ENCODE results near the gene LTB4R2. TPM values are rescaled to one million over a fixed set of nuclear protein-coding genes. Genes with fewer than 3 reads are reported as not detected.

Gene LTB4R2
- total RNA-seq, 1 donor from 2014 or later, result 9.3 TPM

- H3K9ac ChIP-seq (ENCODE audit: low read length), result no peak within 1 kb of the TSS
- no peak within 1 kb of the TSS for H2AFZ ChIP-seq (ENCODE audit: low read depth, low read length)
- H3K4me3 ChIP-seq (ENCODE audit: insufficient read depth, low read depth, low read length), result no peak within 1 kb of the TSS
- H3K4me1 ChIP-seq (ENCODE audit: insufficient read depth, low read length), result peaks cover 3% of the 10 kb centered on the region
- Mint-ChIP-seq H3K4me3 (ENCODE audit: unreplicated experiment) (no peak within 1 kb of the TSS), H3K27ac (ENCODE audit: unreplicated experiment) (no peak within 1 kb of the TSS), H3K36me3 (ENCODE audit: low read depth, unreplicated experiment) (peaks cover 29% of the 10 kb centered on the region), H3K9me3 (ENCODE audit: unreplicated experiment) (no peaks in the 10 kb centered on the region), H3K4me1 (ENCODE audit: low read depth, unreplicated experiment) (no peaks in the 10 kb centered on the region), H3K27me3 (ENCODE audit: low read depth, unreplicated experiment) (peaks cover 4% of the 10 kb centered on the region)
- DNase-seq (ENCODE audit: low read depth) (no peak), FAIRE-seq (no peak)
- TF ChIP-seq CTCF (IDR thresholded peaks at IDR 0.05; ENCODE audit: insufficient read depth, low read depth, low read length) (no peak), EZH2 (IDR thresholded peaks at IDR 0.05; ENCODE audit: insufficient read depth, low read length) (no peak)
- H3K27ac ChIP-seq (ENCODE audit: low read depth, low read length), result no peak within 1 kb of the TSS
- H3K27me3 ChIP-seq (ENCODE audit: insufficient read depth, low read length), result no peaks in the 10 kb centered on the region
- H3K79me2 ChIP-seq (ENCODE audit: insufficient read depth, low read length), result no peaks in the 10 kb centered on the region
- H3K36me3 ChIP-seq (ENCODE audit: insufficient read depth, low read length), result peaks cover 3% of the 10 kb centered on the region
- no peaks in the 10 kb centered on the region for H3K9me3 ChIP-seq (ENCODE audit: insufficient read depth, low read depth, low read length)
- no peaks in the 10 kb centered on the region for H4K20me1 ChIP-seq (ENCODE audit: insufficient read depth, low read length)
- H3K4me2 ChIP-seq (ENCODE audit: low read length), result no peak within 1 kb of the TSS
Measured at GRCh38 chr14:24262821-24263733, 46.9 kb upstream of the LTB4R2 start, which contains the start of gene TGM1. Gene TGM1, minus strand, starts transcription at chr14:24263177. Its CDS starts 825 bp downstream, at chr14:24262352.

- Histone ChIP-seq H2AFZ (ENCODE audit: low read depth, low read length) (no peak overlapping the region), H3K27ac (ENCODE audit: low read depth, low read length) (no peak overlapping the region), H3K36me3 (ENCODE audit: insufficient read depth, low read length) (peaks cover 3% of the 10 kb centered on the region), H4K20me1 (ENCODE audit: insufficient read depth, low read length) (no peaks in the 10 kb centered on the region), H3K9ac (ENCODE audit: low read length) (no peak overlapping the region), H3K4me2 (ENCODE audit: low read length) (no peak overlapping the region), H3K27me3 (ENCODE audit: insufficient read depth, low read length) (no peaks in the 10 kb centered on the region), H3K79me2 (ENCODE audit: insufficient read depth, low read length) (no peaks in the 10 kb centered on the region), H3K4me3 (ENCODE audit: insufficient read depth, low read depth, low read length) (no peak overlapping the region), H3K9me3 (ENCODE audit: insufficient read depth, low read depth, low read length) (no peaks in the 10 kb centered on the region), H3K4me1 (ENCODE audit: insufficient read depth, low read length) (peaks cover 3% of the 10 kb centered on the region)
- no peak for TF ChIP-seq EZH2 (IDR thresholded peaks at IDR 0.05; ENCODE audit: insufficient read depth, low read length)
- no peak for TF ChIP-seq CTCF (IDR thresholded peaks at IDR 0.05; ENCODE audit: insufficient read depth, low read depth, low read length)
- Mint-ChIP-seq H3K27me3 (ENCODE audit: low read depth, unreplicated experiment) (peaks cover 4% of the 10 kb centered on the region), H3K9me3 (ENCODE audit: unreplicated experiment) (no peaks in the 10 kb centered on the region), H3K36me3 (ENCODE audit: low read depth, unreplicated experiment) (peaks cover 31% of the 10 kb centered on the region), H3K27ac (ENCODE audit: unreplicated experiment) (no peak overlapping the region), H3K4me3 (ENCODE audit: unreplicated experiment) (no peak overlapping the region), H3K4me1 (ENCODE audit: low read depth, unreplicated experiment) (no peaks in the 10 kb centered on the region)
- DNase-seq (ENCODE audit: low read depth), result no peak
- FAIRE-seq, result no peak
Measured at GRCh38 chr14:24263848-24264247, 46.1 kb upstream of the LTB4R2 start.

GRCh38 chr14:24264298-24264697, 45.6 kb upstream of the LTB4R2 start:
- Mint-ChIP-seq H3K27ac (ENCODE audit: unreplicated experiment) (no peak overlapping the region), H3K4me3 (ENCODE audit: unreplicated experiment) (no peak overlapping the region), H3K4me1 (ENCODE audit: low read depth, unreplicated experiment) (no peaks in the 10 kb centered on the region), H3K27me3 (ENCODE audit: low read depth, unreplicated experiment) (peaks cover 4% of the 10 kb centered on the region), H3K36me3 (ENCODE audit: low read depth, unreplicated experiment) (peaks cover 33% of the 10 kb centered on the region), H3K9me3 (ENCODE audit: unreplicated experiment) (no peaks in the 10 kb centered on the region)
- TF ChIP-seq EZH2 (IDR thresholded peaks at IDR 0.05; ENCODE audit: insufficient read depth, low read length), result no peak
- TF ChIP-seq CTCF (IDR thresholded peaks at IDR 0.05; ENCODE audit: insufficient read depth, low read depth, low read length), result no peak
- H4K20me1 ChIP-seq (ENCODE audit: insufficient read depth, low read length), result no peaks in the 10 kb centered on the region
- no peaks in the 10 kb centered on the region for H3K79me2 ChIP-seq (ENCODE audit: insufficient read depth, low read length)
- H2AFZ ChIP-seq (ENCODE audit: low read depth, low read length), result no peak overlapping the region
- peaks cover 3% of the 10 kb centered on the region for H3K4me1 ChIP-seq (ENCODE audit: insufficient read depth, low read length)
- H3K27me3 ChIP-seq (ENCODE audit: insufficient read depth, low read length), result no peaks in the 10 kb centered on the region
- FAIRE-seq, result no peak
- no peak overlapping the region for H3K4me2 ChIP-seq (ENCODE audit: low read length)
- peaks cover 7% of the 10 kb centered on the region for H3K36me3 ChIP-seq (ENCODE audit: insufficient read depth, low read length)
- H3K27ac ChIP-seq (ENCODE audit: low read depth, low read length), result no peak overlapping the region
- DNase-seq (ENCODE audit: low read depth), result peak; percentile 27
- no peak overlapping the region for H3K4me3 ChIP-seq (ENCODE audit: insufficient read depth, low read depth, low read length)
- no peaks in the 10 kb centered on the region for H3K9me3 ChIP-seq (ENCODE audit: insufficient read depth, low read depth, low read length)
- H3K9ac ChIP-seq (ENCODE audit: low read length), result no peak overlapping the region

Measured in astrocyte (in vitro differentiated cells and primary cell).